DND-41 (cell line): ENCODE measurements around the gene GALR2.
A peak's percentile ranks its signal among the peaks of the same experiment; 100 is the strongest.

Experiments
- ATAC-seq: fragments of 200-7000 bp; cut with Tn5 transposase; 3 replicates; pipeline ENCODE4 v1.9.1; 2021; ENCODE audit warnings: low read depth; ENCODE audit not compliant: insufficient read depth
- DNase-seq: peaks from one replicate; pipeline ENCODE4 v3.0.0-alpha.2; 2020
- H2AFZ ChIP-seq: 2 replicates; pipeline ENCODE4 v1.6.0; 2012; ENCODE audit warnings: low read depth, low read length
- H3K27ac ChIP-seq: 2 replicates; pipeline ENCODE4 v1.5.1; 2012; ENCODE audit warnings: low read length, inconsistent platforms
- H3K27me3 ChIP-seq: fragments of 200-600 bp; sonication (generic); 2 replicates; pipeline ENCODE4 v1.6.0; 2012; ENCODE audit warnings: low read length, mild to moderate bottlenecking, inconsistent platforms; ENCODE audit not compliant: insufficient read depth, poor library complexity
- H3K36me3 ChIP-seq: 2 replicates; pipeline ENCODE4 v1.5.1; 2012; ENCODE audit warnings: low read length, inconsistent platforms; ENCODE audit not compliant: insufficient read depth
- H3K4me1 ChIP-seq: 2 replicates; pipeline ENCODE4 v1.5.1; 2012; ENCODE audit warnings: mild to moderate bottlenecking, low read length; ENCODE audit not compliant: insufficient read depth
- H3K4me2 ChIP-seq: 2 replicates; pipeline ENCODE4 v1.6.0; 2012; ENCODE audit warnings: mild to moderate bottlenecking, moderate library complexity, low read length, inconsistent platforms; ENCODE audit not compliant: insufficient read depth
- H3K4me3 ChIP-seq, 2 experiments: fragments of 200-600 bp in 1 of 2; shearing (Covaris generic) in 1 of 2; 2 replicates each; pipeline ENCODE4 v1.5.1; 2012 to 2016; ENCODE audit warnings: inconsistent platforms in 2 of 2, low read length in 2 of 2, mild to moderate bottlenecking in 2 of 2, low read depth in 1 of 2, moderate library complexity in 1 of 2
- H3K79me2 ChIP-seq: 2 replicates; pipeline ENCODE4 v1.6.0; 2012; ENCODE audit warnings: low read length, inconsistent platforms; ENCODE audit not compliant: insufficient read depth
- H3K9ac ChIP-seq: 2 replicates; pipeline ENCODE4 v1.6.0; 2012; ENCODE audit warnings: low read depth, mild to moderate bottlenecking, inconsistent platforms, low read length, moderate library complexity
- H3K9me3 ChIP-seq: 2 replicates; pipeline ENCODE4 v1.5.1; 2012; ENCODE audit warnings: low read length, moderate library complexity, mild to moderate bottlenecking, inconsistent platforms; ENCODE audit not compliant: insufficient read depth, severe bottlenecking
- H4K20me1 ChIP-seq: 2 replicates; pipeline ENCODE4 v1.6.0; 2012; ENCODE audit warnings: low read length; ENCODE audit not compliant: insufficient read depth
- EZH2 ChIP-seq: IDR thresholded peaks from 3 replicates; pipeline ENCODE4 v1.6.1; 2012; ENCODE audit warnings: borderline replicate concordance, low read depth, mild to moderate bottlenecking, moderate library complexity, low read length, inconsistent platforms; ENCODE audit not compliant: severe bottlenecking
- TF ChIP-seq, protein P1 (sequence below): IDR thresholded peaks from 2 replicates; pipeline ENCODE4 v1.5.1; 2012; ENCODE audit warnings: borderline replicate concordance, low read length, moderate library complexity, mild to moderate bottlenecking; ENCODE audit not compliant: poor library complexity, severe bottlenecking; ENCODE audit errors: extremely low read depth

Gene GALR2

DNA sequence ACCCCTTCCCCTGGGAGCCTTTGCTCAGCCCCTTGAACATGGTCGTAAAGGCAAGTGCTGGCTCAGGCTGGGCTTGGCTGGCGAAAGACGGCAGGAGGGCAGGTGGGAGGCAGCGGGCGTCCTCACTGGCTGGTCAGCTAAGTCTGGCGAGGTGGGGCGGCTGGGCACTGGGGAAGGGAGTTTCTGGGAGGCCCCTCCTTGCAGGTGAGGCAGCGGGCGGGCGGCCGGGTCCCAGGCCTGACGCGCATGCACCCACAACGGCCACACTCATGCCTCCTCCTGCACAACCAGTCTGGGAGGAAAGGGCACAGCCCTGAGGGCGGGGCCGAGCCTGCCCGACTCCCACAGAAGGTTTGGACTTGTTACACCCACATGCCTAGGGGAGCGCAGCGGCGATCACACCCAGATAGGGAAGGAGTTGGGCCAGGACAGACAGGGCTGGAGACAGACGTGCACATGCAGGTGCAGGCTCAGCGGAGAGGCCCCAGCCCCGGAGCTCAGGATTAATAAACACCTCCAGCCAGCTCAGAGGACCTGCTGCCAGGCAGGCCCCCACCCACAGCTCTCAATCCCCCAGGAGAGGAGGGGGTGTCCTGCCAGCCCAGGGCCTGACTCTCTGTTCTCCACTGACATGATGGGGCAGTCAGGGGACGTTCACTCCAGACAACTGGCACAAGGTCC lies 47.3 kb upstream of the GALR2 start, which contains the start of gene EVPL:
TSS of gene EVPL (minus strand) at position 148 of the 681 bp plus-strand sequence. CDS start at position 40, 108 bp downstream.
- ATAC-seq (no peak), DNase-seq (peak; percentile 30)
- Histone ChIP-seq H3K27ac (0 out of 2 replicates have a peak within 1 kb of the TSS, but pooled peaks have one; percentile 75), H2AFZ (no peak within 1 kb of the TSS), H3K36me3 (no peaks in the 10 kb centered on the region), H3K79me2 (no peaks in the 10 kb centered on the region), H3K4me1 (peaks cover 27% of the 10 kb centered on the region), H4K20me1 (no peaks in the 10 kb centered on the region), H3K4me2 (no peak within 1 kb of the TSS), H3K9me3 (no peaks in the 10 kb centered on the region), H3K9ac (no peak within 1 kb of the TSS), H3K27me3 (no peaks in the 10 kb centered on the region), H3K4me3 (no peak within 1 kb of the TSS)
- TF ChIP-seq EZH2, result no peak
- TF ChIP-seq, protein P1, sequence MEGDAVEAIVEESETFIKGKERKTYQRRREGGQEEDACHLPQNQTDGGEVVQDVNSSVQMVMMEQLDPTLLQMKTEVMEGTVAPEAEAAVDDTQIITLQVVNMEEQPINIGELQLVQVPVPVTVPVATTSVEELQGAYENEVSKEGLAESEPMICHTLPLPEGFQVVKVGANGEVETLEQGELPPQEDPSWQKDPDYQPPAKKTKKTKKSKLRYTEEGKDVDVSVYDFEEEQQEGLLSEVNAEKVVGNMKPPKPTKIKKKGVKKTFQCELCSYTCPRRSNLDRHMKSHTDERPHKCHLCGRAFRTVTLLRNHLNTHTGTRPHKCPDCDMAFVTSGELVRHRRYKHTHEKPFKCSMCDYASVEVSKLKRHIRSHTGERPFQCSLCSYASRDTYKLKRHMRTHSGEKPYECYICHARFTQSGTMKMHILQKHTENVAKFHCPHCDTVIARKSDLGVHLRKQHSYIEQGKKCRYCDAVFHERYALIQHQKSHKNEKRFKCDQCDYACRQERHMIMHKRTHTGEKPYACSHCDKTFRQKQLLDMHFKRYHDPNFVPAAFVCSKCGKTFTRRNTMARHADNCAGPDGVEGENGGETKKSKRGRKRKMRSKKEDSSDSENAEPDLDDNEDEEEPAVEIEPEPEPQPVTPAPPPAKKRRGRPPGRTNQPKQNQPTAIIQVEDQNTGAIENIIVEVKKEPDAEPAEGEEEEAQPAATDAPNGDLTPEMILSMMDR, result no peak

DNA sequence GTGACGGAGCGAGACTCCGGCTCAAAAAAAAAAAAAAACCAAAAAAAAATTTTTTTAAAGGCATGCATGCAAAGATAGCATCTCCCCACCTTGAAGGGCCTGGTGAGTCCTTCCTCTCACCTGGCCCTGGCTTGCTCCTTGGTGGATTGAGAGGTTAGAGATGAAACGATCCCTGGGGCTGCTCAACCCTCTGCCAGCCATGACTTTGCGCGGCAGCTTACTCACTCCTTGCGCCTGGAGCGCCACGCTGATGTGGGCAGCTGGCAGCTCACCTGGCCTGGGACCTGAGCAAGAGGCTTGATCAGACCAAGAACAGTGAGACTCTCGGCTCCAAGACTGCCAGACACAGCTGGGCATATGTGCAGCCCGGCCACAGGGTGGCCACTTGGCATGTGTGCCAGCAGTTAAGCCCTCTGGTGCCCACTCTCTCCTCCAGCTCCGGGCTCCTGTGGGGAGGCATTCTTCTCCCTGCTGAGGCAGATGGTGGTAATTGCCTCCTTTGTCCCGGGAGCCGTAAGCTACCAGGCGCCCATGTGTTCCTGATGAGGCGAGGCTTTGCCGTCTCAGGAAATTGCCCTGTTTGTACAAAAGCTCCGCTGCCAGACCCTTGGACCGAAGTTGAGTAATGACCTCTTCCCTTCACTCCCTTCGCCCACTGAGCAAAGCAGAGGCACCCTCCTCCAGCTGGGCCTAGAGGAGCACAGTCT lies 42.4 kb upstream of the GALR2 start:
- no peak overlapping the region for H3K4me2 ChIP-seq
- H3K36me3 ChIP-seq, result no peaks in the 10 kb centered on the region
- no peak overlapping the region for H3K27ac ChIP-seq
- H3K9ac ChIP-seq, result no peak overlapping the region
- H4K20me1 ChIP-seq, result no peaks in the 10 kb centered on the region
- 0 out of 2 replicates have a peak overlapping the region, but pooled peaks have one; percentile 3 for H2AFZ ChIP-seq
- no peak for TF ChIP-seq EZH2
- TF ChIP-seq, protein P1, result no peak
- peaks cover 27% of the 10 kb centered on the region for H3K4me1 ChIP-seq
- no peaks in the 10 kb centered on the region for H3K27me3 ChIP-seq
- no peak for DNase-seq
- H3K4me3 ChIP-seq, result no peak overlapping the region
- no peaks in the 10 kb centered on the region for H3K9me3 ChIP-seq
- no peak for ATAC-seq
- no peaks in the 10 kb centered on the region for H3K79me2 ChIP-seq

DNA sequence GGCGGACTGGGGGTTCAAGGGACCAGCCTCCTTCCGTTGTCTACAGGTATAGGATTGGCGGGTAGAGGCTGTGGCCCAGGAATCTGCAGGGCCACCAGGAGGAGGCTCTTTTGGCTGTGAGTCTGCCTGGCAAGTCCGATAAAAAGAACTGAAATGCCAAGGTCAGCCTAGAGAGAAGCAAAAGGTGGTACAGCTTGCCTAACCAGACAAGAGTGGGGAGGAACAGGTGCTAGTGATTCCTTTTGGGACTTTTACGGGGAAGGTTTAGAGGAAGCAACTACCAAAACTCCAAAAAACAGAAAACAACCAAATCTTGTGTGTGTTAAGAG lies 41.8 kb upstream of the GALR2 start:
- DNase-seq, result no peak
- Histone ChIP-seq H3K4me1 (peaks cover 27% of the 10 kb centered on the region), H3K27ac (no peak overlapping the region), H3K27me3 (no peaks in the 10 kb centered on the region), H2AFZ (0 out of 2 replicates have a peak overlapping the region, but pooled peaks have one; percentile 3), H4K20me1 (no peaks in the 10 kb centered on the region), H3K9me3 (no peaks in the 10 kb centered on the region), H3K9ac (no peak overlapping the region), H3K4me2 (no peak overlapping the region), H3K79me2 (no peaks in the 10 kb centered on the region), H3K4me3 (no peak overlapping the region), H3K36me3 (no peaks in the 10 kb centered on the region)
- no peak for ATAC-seq
- TF ChIP-seq EZH2, result no peak
- TF ChIP-seq, protein P1, result no peak
